Mucosa of stomach (tissue), 1 donor: ENCODE data around the gene RHOJ.
"Not testable (repeated sequence)": the region's sequence is repeated elsewhere in the genome, so short reads cannot be mapped to it uniquely, and the experiment has no call there.

Source experiments
- H3K27me3 ChIP-seq: one replicate; pipeline ENCODE4 v1.7.0; 2013; ENCODE audit warnings: mild to moderate bottlenecking, low read length; ENCODE audit not compliant: control insufficient read depth, insufficient read depth
- H3K36me3 ChIP-seq: one replicate; pipeline ENCODE4 v1.7.0; 2013; ENCODE audit warnings: low read length; ENCODE audit not compliant: control insufficient read depth, insufficient read depth
- H3K4me1 ChIP-seq: one replicate; pipeline ENCODE4 v1.7.0; 2013; ENCODE audit warnings: mild to moderate bottlenecking, low read length; ENCODE audit not compliant: control insufficient read depth, insufficient read depth
- H3K4me3 ChIP-seq: one replicate; pipeline ENCODE4 v1.7.0; 2013; ENCODE audit warnings: low read length
- H3K9ac ChIP-seq: one replicate; pipeline ENCODE4 v1.7.0; 2013; ENCODE audit warnings: mild to moderate bottlenecking, low read length, moderate library complexity
- H3K9me3 ChIP-seq: one replicate; pipeline ENCODE4 v1.7.0; 2013; ENCODE audit warnings: mild to moderate bottlenecking, low read length, moderate library complexity; ENCODE audit not compliant: control insufficient read depth
- donor health status: Pancreatic carcinoma.

RHOJ gene

DNA sequence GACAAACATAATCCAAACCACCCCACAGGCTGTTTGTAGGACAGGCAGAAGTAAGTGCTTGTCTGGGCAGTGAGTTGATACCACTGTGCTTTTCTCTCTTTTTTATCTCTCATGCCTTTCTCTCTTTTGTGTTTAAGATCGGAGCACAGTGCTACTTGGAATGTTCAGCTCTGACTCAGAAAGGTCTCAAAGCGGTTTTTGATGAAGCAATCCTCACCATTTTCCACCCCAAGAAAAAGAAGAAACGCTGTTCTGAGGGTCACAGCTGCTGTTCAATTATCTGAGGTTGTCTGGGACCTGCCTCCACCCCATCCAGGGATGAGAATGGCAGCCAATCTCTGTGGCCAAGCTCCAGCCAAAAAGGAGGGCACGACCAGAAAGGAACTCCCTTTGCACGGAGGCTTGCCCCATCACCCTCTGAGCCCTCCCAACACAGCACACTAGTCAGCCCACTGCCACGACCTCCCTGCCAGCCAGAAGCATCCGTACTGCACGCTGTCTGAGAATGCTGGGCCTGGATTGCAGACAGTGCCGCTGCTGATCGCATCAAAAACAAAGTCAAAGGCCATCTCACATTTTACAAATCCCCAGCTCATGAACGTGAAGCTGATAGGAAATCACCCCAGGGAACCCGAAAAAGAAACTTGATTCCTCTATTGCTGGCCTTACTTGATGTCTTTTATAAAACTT lies 86.6 kb downstream of the RHOJ start:
- no peak overlapping the region for H3K9ac ChIP-seq
- H3K4me1 ChIP-seq: no peaks in the 10 kb centered on the region
- H3K27me3 ChIP-seq: no peaks in the 10 kb centered on the region
- H3K36me3 ChIP-seq: no peaks in the 10 kb centered on the region
- H3K4me3 ChIP-seq: no peak overlapping the region
- H3K9me3 ChIP-seq: no peaks in the 10 kb centered on the region

DNA sequence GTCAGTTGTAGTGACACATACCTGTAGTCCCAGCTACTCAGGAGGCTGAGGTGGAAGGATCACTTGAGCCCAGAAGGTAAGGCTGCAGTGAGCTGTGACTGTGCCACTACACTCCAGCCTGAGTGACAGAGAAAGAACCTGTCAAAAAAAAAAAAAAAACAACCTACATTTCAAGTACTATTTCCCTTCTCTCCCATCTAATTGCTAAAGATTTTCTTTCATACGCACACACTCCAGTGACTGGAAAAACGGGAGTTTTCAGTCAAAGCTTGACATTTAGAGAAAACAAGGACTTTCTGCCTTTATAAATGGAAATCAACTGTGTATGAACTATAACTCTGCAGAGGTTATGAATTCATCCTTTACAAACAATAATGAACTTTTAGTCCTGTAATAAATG lies 88.6 kb downstream of the RHOJ start:
- H3K27me3 ChIP-seq: no peaks in the 10 kb centered on the region
- no peaks in the 10 kb centered on the region for H3K9me3 ChIP-seq
- H3K4me3 ChIP-seq: no peak overlapping the region
- no peaks in the 10 kb centered on the region for H3K36me3 ChIP-seq
- no peaks in the 10 kb centered on the region for H3K4me1 ChIP-seq
- no peak overlapping the region for H3K9ac ChIP-seq

DNA sequence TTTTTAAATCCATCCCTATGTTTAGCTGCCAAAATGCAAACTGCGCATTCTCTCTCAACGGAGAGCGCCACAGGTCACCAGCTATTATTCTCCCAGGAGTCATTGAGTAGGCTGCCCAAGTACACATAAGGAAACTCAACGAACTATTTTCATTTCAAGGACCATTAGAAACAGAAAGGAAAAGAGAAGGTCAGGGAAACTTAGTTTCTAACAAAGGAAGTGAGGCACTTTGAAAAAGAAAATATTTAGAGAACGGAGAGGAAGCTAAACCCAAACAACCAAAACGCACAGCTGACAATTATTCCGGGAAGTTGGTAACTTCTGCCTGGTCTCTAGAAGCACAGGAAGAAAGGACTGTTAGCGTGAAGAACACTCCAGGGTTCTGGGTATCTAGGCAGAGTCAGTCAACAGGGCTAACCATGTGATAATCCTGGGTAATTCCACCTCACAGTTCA lies 91.0 kb downstream of the RHOJ start:
- Histone ChIP-seq H3K27me3 (no peaks in the 10 kb centered on the region), H3K4me1 (no peaks in the 10 kb centered on the region), H3K9me3 (no peaks in the 10 kb centered on the region), H3K4me3 (no peak overlapping the region), H3K36me3 (no peaks in the 10 kb centered on the region), H3K9ac (no peak overlapping the region)

DNA sequence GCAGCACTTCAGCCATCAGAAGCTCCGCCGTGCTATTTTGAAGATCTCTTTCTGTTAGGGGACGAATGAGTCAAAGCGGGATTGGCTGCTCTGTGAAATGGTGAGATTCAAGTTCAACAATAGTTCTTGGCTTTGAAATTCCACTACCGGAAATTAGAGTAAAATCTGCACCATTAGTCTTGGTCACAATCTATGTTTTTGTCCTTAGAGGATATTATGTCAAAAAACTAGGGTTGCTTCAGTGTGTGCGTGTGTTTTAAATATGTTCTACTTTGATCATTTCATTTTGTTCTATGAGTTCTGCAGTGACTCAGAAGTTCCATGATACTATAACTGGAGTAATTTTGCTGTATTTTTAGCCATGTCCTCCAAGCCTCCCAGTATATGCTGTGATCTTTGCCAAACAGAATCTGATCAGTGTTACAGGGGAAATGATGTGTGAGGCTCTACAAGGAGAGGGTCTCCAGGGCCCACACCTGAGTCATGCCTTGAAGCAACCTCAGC lies 91.9 kb downstream of the RHOJ start:
- H3K27me3 ChIP-seq: no peaks in the 10 kb centered on the region
- no peaks in the 10 kb centered on the region for H3K4me1 ChIP-seq
- no peak overlapping the region for H3K9ac ChIP-seq
- H3K36me3 ChIP-seq: no peaks in the 10 kb centered on the region
- H3K4me3 ChIP-seq: no peak overlapping the region
- no peaks in the 10 kb centered on the region for H3K9me3 ChIP-seq

DNA sequence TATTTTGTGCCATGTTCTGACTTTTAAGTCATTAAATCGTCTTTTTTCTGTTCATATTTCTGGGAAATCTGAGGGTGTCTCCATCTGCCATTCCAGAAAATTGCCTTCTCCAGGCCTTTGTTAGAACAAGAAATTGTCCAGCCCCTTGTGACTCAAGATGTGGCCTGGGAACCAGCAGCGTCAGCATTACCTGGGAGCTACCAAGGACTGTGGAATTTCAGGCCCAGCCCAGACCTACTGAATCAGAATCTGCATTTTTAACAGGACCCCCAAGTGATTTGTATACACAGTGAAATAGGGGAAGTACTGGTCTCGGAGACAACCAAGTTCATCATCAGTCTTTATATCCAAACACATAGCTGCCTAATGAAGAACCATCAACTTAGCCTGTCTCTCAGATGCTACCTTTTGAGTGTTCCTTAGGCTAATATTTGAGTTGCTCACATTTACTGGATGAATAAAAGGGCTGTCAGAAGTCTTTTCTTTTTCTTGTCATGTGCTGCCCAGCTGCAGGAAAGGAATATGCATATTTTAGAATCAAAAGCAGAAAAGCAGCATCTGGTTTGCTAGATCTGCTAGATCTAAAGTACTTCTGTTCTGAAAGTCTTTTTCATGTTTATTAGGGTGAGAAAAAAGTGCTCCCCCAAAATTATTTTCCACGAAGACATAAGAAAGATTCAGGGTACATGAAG lies 93.3 kb downstream of the RHOJ start:
- Histone ChIP-seq H3K36me3 (no peaks in the 10 kb centered on the region), H3K4me1 (no peaks in the 10 kb centered on the region), H3K9me3 (no peaks in the 10 kb centered on the region)

DNA sequence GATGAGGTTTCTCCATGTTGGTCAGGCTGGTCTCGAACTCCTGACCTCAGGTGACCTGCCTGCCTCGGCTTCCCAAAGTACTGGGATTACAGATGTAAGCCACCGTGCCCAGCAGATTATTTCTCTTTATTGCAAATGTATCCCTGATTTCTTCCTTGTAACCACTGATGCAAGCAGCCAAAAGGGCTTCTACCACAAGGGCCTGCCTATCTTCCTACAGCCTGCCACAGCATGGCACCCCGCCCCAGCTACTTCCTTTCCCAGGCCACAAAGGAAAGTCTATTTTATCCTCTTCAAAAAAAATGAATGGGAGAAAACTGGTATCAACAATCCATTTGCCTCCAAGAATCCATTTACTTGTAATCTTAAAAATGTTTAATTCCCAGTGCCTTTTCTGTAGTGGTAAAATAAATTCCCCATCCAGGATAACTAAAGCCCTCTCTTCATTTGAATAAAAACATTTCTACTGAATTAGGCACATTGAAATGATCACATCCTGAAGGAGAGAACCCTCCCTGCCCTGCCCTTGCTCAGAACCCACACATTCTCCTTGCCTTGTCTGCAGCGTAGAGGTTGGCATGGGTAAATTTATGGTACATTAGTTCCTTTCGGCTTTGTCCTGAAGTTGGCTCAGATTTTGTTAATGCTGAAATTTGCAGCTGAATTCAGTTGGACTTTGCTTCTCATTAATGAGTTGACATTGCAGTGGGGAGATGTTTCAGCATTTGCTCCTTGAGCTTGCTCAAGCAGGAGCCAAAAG lies 95.3 kb downstream of the RHOJ start:
- H3K4me3 ChIP-seq: no peak overlapping the region
- no peaks in the 10 kb centered on the region for H3K36me3 ChIP-seq
- H3K27me3 ChIP-seq: no peaks in the 10 kb centered on the region
- no peaks in the 10 kb centered on the region for H3K4me1 ChIP-seq
- no peak overlapping the region for H3K9ac ChIP-seq
- no peaks in the 10 kb centered on the region for H3K9me3 ChIP-seq

More for the DNA sequence above, 93.3 kb downstream of the RHOJ start:
- H3K4me3 ChIP-seq: no peak overlapping the region
- no peak overlapping the region for H3K9ac ChIP-seq
- no peaks in the 10 kb centered on the region for H3K27me3 ChIP-seq

DNA sequence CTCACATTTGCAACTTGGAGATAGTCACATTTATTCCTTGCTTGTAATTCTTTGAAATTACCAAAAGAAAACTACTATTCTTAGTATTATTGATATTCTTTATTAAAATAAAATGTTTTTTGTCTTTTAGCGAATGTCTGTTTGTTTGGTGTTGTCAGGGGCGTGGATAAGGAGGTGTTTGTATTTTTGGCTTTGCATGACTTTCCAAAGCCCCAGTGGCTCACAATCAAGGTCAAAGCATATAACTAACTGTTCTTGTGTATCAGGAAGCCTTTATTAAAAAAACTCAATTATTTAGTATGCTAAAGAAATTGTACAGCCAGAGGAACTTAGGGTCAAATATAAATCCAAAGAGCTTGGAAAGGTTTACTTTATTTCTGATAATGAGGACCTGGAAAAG lies 96.6 kb downstream of the RHOJ start:
- Histone ChIP-seq H3K4me3 (no peak overlapping the region), H3K9me3 (no peaks in the 10 kb centered on the region), H3K36me3 (no peaks in the 10 kb centered on the region), H3K9ac (no peak overlapping the region), H3K27me3 (no peaks in the 10 kb centered on the region), H3K4me1 (no peaks in the 10 kb centered on the region)

DNA sequence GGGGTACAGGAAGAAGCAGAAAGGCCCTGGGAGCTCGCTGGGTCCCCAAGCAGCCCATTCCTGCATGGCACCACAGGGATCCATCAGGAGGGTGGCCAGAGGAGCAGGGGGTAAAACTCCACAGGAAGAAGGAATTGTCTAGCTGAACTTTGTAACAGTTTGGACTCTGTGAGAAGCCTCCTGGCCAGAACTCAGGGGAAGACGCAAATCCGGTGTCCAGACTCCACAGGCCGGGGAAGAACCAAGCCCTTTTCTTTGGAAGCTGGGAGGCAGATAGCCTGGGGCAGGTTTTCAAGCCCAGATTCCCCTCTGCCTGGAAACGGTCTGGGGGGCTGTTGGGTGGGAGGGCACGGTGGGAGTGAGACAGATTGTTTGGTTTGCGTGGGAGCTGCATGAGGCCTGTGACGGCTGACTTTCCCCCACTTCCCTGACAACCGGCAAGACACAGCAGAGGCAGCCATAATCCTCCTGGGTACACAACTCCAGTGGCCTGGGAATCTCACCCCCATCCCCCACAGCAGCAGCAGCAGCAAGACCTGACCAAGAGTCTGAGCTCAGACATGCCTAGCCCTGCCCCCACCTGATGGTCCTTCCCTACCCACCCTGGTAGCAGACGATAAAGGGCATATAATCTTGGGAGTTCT lies 97.8 kb downstream of the RHOJ start:
- no peaks in the 10 kb centered on the region for H3K9me3 ChIP-seq
- no peak overlapping the region for H3K9ac ChIP-seq
- no peaks in the 10 kb centered on the region for H3K27me3 ChIP-seq
- H3K4me1 ChIP-seq: no peaks in the 10 kb centered on the region
- H3K36me3 ChIP-seq: no peaks in the 10 kb centered on the region
- H3K4me3 ChIP-seq: no peak overlapping the region

DNA sequence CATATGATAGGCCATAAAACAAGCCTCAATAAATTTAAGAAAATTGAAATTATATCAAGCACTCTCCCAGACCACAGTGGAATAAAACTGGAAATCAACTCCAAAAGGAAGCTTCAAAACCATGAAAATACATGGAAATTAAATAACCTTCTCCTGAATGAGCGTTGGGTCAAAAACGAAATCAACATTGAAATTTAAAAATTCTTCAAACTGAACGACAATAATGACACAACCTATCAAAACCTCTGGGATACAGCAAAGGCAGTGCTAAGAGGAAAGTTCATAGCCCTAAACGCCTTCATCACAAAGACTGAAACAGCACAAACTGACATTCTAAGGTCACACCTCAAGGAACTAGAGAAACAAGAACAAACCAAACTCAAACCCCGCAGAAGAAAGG lies 100.2 kb downstream of the RHOJ start:
- H3K27me3 ChIP-seq, H3K36me3 ChIP-seq, H3K4me3 ChIP-seq, H3K4me1 ChIP-seq, H3K9me3 ChIP-seq, H3K9ac ChIP-seq: not testable (repeated sequence)

DNA sequence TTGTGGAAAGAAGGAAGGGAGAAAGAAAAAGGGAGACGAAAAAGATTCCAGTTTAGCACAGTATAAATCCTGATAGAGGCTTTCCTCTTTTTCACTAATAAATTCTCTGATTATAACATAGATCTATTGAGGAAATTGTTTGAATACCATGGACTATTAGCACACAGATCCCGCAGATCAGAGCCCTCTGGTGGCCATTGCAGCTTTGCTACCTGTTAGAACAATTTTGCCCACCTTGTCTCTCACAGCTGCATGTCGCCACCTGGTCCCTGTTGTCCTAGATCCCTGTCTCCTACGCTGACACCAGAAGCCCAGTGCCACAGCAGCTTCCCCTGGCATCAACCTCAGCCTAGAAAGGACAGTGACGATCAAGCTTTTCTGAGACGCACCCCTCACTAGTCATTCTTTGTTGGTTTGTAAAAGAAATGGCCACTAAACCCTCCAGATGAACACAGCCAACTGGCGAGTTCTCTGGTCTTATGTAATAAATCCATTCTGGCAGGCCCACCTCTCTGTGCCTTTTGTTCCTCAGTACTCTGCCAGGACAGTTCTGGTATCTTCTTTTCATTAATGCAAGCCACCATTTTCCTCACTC lies 104.6 kb downstream of the RHOJ start:
- Histone ChIP-seq H3K9ac (no peak overlapping the region), H3K27me3 (no peaks in the 10 kb centered on the region), H3K36me3 (no peaks in the 10 kb centered on the region), H3K4me3 (no peak overlapping the region), H3K9me3 (no peaks in the 10 kb centered on the region), H3K4me1 (no peaks in the 10 kb centered on the region)

DNA sequence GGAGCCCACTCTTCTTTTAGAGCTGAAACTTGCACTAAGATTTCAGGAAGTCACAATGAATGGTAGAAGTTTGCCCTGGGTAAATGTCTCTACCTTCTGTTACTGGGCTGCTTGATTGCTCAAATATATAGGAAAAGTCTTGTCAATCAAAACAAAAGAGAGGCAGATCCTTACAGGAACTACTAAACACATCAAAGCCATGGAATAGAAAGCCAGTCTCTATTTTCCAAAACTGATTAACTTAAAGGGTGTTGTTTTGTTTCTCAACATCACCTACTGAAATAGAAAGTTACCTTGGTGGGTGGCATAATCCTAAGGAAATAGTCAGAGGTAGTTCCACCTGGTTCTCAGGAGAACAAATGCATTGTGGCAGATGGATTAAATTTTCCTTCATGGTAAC lies 114.6 kb downstream of the RHOJ start, which contains the start of gene GPHB5:
GPHB5 (minus strand) TSS at position 101 of the 400 bp plus-strand sequence. CDS start 1,086 bp downstream, outside the sequence.
- H3K36me3 ChIP-seq: no peaks in the 10 kb centered on the region
- no peak within 1 kb of the TSS for H3K4me3 ChIP-seq
- H3K27me3 ChIP-seq: no peaks in the 10 kb centered on the region
- no peaks in the 10 kb centered on the region for H3K9me3 ChIP-seq
- no peak within 1 kb of the TSS for H3K9ac ChIP-seq
- H3K4me1 ChIP-seq: no peaks in the 10 kb centered on the region
